CD4-positive, alpha-beta T cell (primary cell): Measurements from ENCODE around the gene AGMO. TPM values are rescaled to one million over a fixed set of nuclear protein-coding genes. Genes with fewer than 3 reads are reported as not detected.

ENCODE experiments used
- ATAC-seq: fragments of 200-7000 bp; cut with Tn5 transposase; one replicate; pipeline ENCODE4 v1.10.0; 2022; ENCODE audit warnings: mild to moderate bottlenecking; ENCODE audit not compliant: poor library complexity
- CTCF ChIA-PET: fragments of 350-600 bp; sonication (Branson Sonifier 250); formaldehyde crosslinking; loops from one replicate; lab custom pipeline; 2021; ENCODE audit warnings: antibody characterized with exemption, inconsistent platforms; lab: Charles Lee
- POLR2A ChIA-PET: fragments of 350-600 bp; sonication (Branson Sonifier 250); formaldehyde crosslinking; loops from one replicate; lab custom pipeline; 2021; ENCODE audit warnings: antibody characterized with exemption, inconsistent platforms; lab: Charles Lee
- DNase-seq, 14 experiments: peaks; one replicate each; pipeline ENCODE4 v3.0.0-alpha.2; 2013 to 2020; ENCODE audit warnings: mixed read lengths in 2 of 14
- H3K27ac ChIP-seq, 2 donors: one replicate each; pipeline versions ENCODE4 v1.5.1 to v1.7.0; 2013; ENCODE audit warnings: low read length in 2 of 2, low read depth in 1 of 2, mild to moderate bottlenecking in 1 of 2
- H3K27me3 ChIP-seq, 2 experiments: 1 replicate in 1 of 2; 2 replicates in 1 of 2; pipeline versions ENCODE4 v1.6.1 to v1.7.0; 2013; ENCODE audit warnings: low read length in 2 of 2, control low read depth in 1 of 2, mild to moderate bottlenecking in 1 of 2, moderate library complexity in 1 of 2; ENCODE audit not compliant: insufficient read depth in 2 of 2, control insufficient read depth in 1 of 2
- H3K36me3 ChIP-seq: one replicate; pipeline ENCODE4 v1.6.1; 2013; ENCODE audit warnings: low read length, control low read depth; ENCODE audit not compliant: insufficient read depth
- H3K4me1 ChIP-seq: one replicate; pipeline ENCODE4 v1.6.1; 2013; ENCODE audit warnings: low read length, control low read depth; ENCODE audit not compliant: insufficient read depth
- H3K4me3 ChIP-seq: one replicate; pipeline ENCODE4 v1.5.1; 2013; ENCODE audit warnings: mild to moderate bottlenecking, low read length, moderate library complexity
- H3K9me3 ChIP-seq, 2 experiments: 1 replicate in 1 of 2; 2 replicates in 1 of 2; pipeline versions ENCODE4 v1.6.1 to v1.7.0; 2013; ENCODE audit warnings: low read length in 2 of 2, mild to moderate bottlenecking in 2 of 2, control low read depth in 1 of 2, moderate library complexity in 1 of 2; ENCODE audit not compliant: control insufficient read depth in 1 of 2, insufficient read depth in 1 of 2
- H3K27ac Mint-ChIP-seq: one replicate; pipeline ENCODE4 v1.8.0; 2020; ENCODE audit warnings: mixed read lengths
- H3K27me3 Mint-ChIP-seq: one replicate; pipeline ENCODE4 v1.8.0; 2021; ENCODE audit warnings: mixed read lengths
- H3K36me3 Mint-ChIP-seq: one replicate; pipeline ENCODE4 v1.8.0; 2021; ENCODE audit warnings: low read depth, mixed read lengths
- H3K4me1 Mint-ChIP-seq: one replicate; pipeline ENCODE4 v1.8.0; 2021; ENCODE audit warnings: low read depth, mixed read lengths
- H3K4me3 Mint-ChIP-seq: one replicate; pipeline ENCODE4 v1.8.0; 2020; ENCODE audit warnings: mild to moderate bottlenecking, mixed read lengths
- H3K9me3 Mint-ChIP-seq: one replicate; pipeline ENCODE4 v1.8.0; 2020; ENCODE audit warnings: mixed read lengths
- CTCF ChIP-seq: fragments of 200-600 bp; IDR thresholded peaks from one replicate; pipeline ENCODE4 v1.8.0; 2022; ENCODE audit warnings: antibody characterized with exemption, mild to moderate bottlenecking
- intact Hi-C, 2 experiments: fragments of 100-400 bp; cut with DNase I in 1 of 2; cut with micrococcal nuclease in 1 of 2; formaldehyde crosslinking; loops; one replicate each; pipeline versions ENCODE4 v1.15.1 to v1.9.0; 2023 to 2025; cut with DNase I, micrococcal nuclease
- total RNA-seq, 174 experiments: library from RNA in 2 of 174; stranded (reverse) in 2 of 174; gene quantifications; one replicate each; pipeline ENCODE4 v1.2.3 and lab custom pipeline; 2021 to 2026

Gene AGMO
- total RNA-seq, 2 experiments from 2014 or later: not detected

GRCh38 chr7:15607529-15608210, 45.9 kb upstream of the AGMO start:
- Histone ChIP-seq H3K27ac (no peak overlapping the region), H3K4me3 (no peak overlapping the region), H3K36me3 (no peaks in the 10 kb centered on the region), H3K4me1 (no peaks in the 10 kb centered on the region), H3K9me3 (peaks cover 0 to 5% of the 10 kb centered on the region in 2 experiments), H3K27me3 (no peaks in the 10 kb centered on the region)
- no peaks in the 10 kb centered on the region for H3K4me1 Mint-ChIP-seq
- ChIA-PET CTCF (no interaction called here), POLR2A (no interaction called here)
- no peak overlapping the region for H3K4me3 Mint-ChIP-seq
- no peak for ATAC-seq
- H3K36me3 Mint-ChIP-seq: no peaks in the 10 kb centered on the region
- no peak for DNase-seq
- H3K27ac Mint-ChIP-seq: no peak overlapping the region
- intact Hi-C loops: no loop called here
- no peaks in the 10 kb centered on the region for H3K27me3 Mint-ChIP-seq
- H3K9me3 Mint-ChIP-seq: no peaks in the 10 kb centered on the region
- no peak for TF ChIP-seq CTCF

GRCh38 chr7:15606561-15606960, 44.7 kb upstream of the AGMO start:
- no peaks in the 10 kb centered on the region for H3K4me1 ChIP-seq
- TF ChIP-seq CTCF: no peak
- no peaks in the 10 kb centered on the region for H3K27me3 ChIP-seq
- ATAC-seq: no peak
- Mint-ChIP-seq H3K27ac (no peak overlapping the region), H3K9me3 (no peaks in the 10 kb centered on the region), H3K4me1 (no peaks in the 10 kb centered on the region), H3K4me3 (no peak overlapping the region), H3K36me3 (no peaks in the 10 kb centered on the region), H3K27me3 (no peaks in the 10 kb centered on the region)
- no peak overlapping the region for H3K4me3 ChIP-seq
- H3K36me3 ChIP-seq: no peaks in the 10 kb centered on the region
- H3K9me3 ChIP-seq: peaks cover 0 to 5% of the 10 kb centered on the region in 2 experiments
- intact Hi-C loops: no loop called here
- no peak for DNase-seq
- ChIA-PET POLR2A (no interaction called here), CTCF (no interaction called here)
- no peak overlapping the region for H3K27ac ChIP-seq

GRCh38 chr7:15604166-15604565, 42.4 kb upstream of the AGMO start:
- Histone ChIP-seq H3K4me1 (no peaks in the 10 kb centered on the region), H3K27me3 (no peaks in the 10 kb centered on the region), H3K9me3 (peaks cover 0 to 17% of the 10 kb centered on the region in 2 experiments), H3K4me3 (no peak overlapping the region), H3K27ac (no peak overlapping the region), H3K36me3 (no peaks in the 10 kb centered on the region)
- ATAC-seq: no peak
- Mint-ChIP-seq H3K36me3 (no peaks in the 10 kb centered on the region), H3K4me3 (no peak overlapping the region), H3K27ac (no peak overlapping the region), H3K9me3 (no peaks in the 10 kb centered on the region), H3K4me1 (no peaks in the 10 kb centered on the region), H3K27me3 (no peaks in the 10 kb centered on the region)
- intact Hi-C loops: no loop called here
- DNase-seq: no peak
- no peak for TF ChIP-seq CTCF
- ChIA-PET CTCF (no interaction called here), POLR2A (no interaction called here)
